ENCODE results near the gene VIT. TPM values are rescaled to one million over a fixed set of nuclear protein-coding genes. Genes with fewer than 3 reads are reported as not detected.

Gene VIT
- total RNA-seq, 2 experiments from 2014 or later = not detected

DNA sequence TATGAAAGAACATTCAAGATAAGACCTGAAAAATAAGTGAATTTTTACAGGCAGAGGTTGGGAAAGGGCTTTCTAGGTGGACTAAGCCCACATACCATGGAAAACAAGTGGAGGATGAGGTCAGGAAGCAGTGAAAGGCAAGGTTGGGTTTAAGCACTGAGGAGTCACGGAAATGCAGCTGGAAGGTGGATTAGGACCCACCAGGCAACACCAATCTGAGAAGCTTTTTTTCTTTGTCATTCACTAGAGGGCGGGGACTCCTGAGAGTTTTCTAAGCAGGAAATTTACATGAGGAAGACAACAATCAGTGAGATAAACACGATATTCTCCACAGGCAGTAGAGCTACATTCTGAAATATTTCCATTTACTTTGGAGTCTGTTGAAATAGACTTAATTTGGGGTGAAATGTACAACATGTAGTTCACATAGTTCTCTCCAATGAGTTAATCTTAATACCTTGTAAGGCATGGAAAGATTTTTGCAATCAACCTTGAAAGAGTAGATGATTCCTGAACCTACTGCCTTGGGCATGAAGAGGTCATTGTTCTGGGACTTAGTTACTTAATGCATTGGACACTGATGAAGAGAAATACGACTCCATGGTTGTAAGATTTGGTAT lies 40.7 kb downstream of the VIT start:
- Mint-ChIP-seq H3K4me3 (no peak overlapping the region), H3K36me3 (ENCODE audit: low read depth) (no peaks in the 10 kb centered on the region), H3K27ac (no peak overlapping the region), H3K4me1 (no peaks in the 10 kb centered on the region), H3K9me3 (no peaks in the 10 kb centered on the region), H3K27me3 (peaks cover 31% of the 10 kb centered on the region)
- DNase-seq = no peak
- ChIA-PET POLR2A (no interaction called here), CTCF (no interaction called here)

GRCh38 chr2:36740061-36740460 lies 43.6 kb downstream of the VIT start:
- peaks cover 50% of the 10 kb centered on the region for H3K27me3 Mint-ChIP-seq
- CTCF ChIA-PET = no interaction called here
- no peak for DNase-seq
- no peaks in the 10 kb centered on the region for H3K4me1 Mint-ChIP-seq
- no peaks in the 10 kb centered on the region for H3K9me3 Mint-ChIP-seq
- no peak overlapping the region for H3K4me3 Mint-ChIP-seq
- POLR2A ChIA-PET = no interaction called here
- no peaks in the 10 kb centered on the region for H3K36me3 Mint-ChIP-seq (ENCODE audit: low read depth)
- no peak overlapping the region for H3K27ac Mint-ChIP-seq

- ChIA-PET CTCF (no interaction called here), POLR2A (no interaction called here)
- H3K9me3 Mint-ChIP-seq = no peaks in the 10 kb centered on the region
- no peak overlapping the region for H3K4me3 Mint-ChIP-seq
- no peaks in the 10 kb centered on the region for H3K4me1 Mint-ChIP-seq
- no peak for DNase-seq
- no peaks in the 10 kb centered on the region for H3K36me3 Mint-ChIP-seq (ENCODE audit: low read depth)
- H3K27ac Mint-ChIP-seq = no peak overlapping the region
- peaks cover 57% of the 10 kb centered on the region for H3K27me3 Mint-ChIP-seq
Observed at GRCh38 chr2:36741188-36741837, 44.8 kb downstream of the VIT start.

- H3K27me3 Mint-ChIP-seq = peaks cover 62% of the 10 kb centered on the region
- H3K9me3 Mint-ChIP-seq = no peaks in the 10 kb centered on the region
- POLR2A ChIA-PET = no interaction called here
- H3K27ac Mint-ChIP-seq = no peak overlapping the region
- H3K36me3 Mint-ChIP-seq (ENCODE audit: low read depth) = no peaks in the 10 kb centered on the region
- DNase-seq = no peak
- CTCF ChIA-PET = no interaction called here
- H3K4me3 Mint-ChIP-seq = no peak overlapping the region
- H3K4me1 Mint-ChIP-seq = no peaks in the 10 kb centered on the region
Observed at GRCh38 chr2:36743954-36744353, 47.4 kb downstream of the VIT start.

GRCh38 chr2:36748166-36748565 lies 51.7 kb downstream of the VIT start:
- Mint-ChIP-seq H3K27ac (no peak overlapping the region), H3K27me3 (peaks cover 43% of the 10 kb centered on the region), H3K4me1 (no peaks in the 10 kb centered on the region), H3K4me3 (no peak overlapping the region), H3K9me3 (no peaks in the 10 kb centered on the region), H3K36me3 (ENCODE audit: low read depth) (no peaks in the 10 kb centered on the region)
- POLR2A ChIA-PET = no interaction called here
- CTCF ChIA-PET = no interaction called here
- DNase-seq = no peak

GRCh38 chr2:36750101-36750500 lies 53.6 kb downstream of the VIT start:
- Mint-ChIP-seq H3K9me3 (no peaks in the 10 kb centered on the region), H3K4me3 (no peak overlapping the region), H3K27ac (no peak overlapping the region), H3K4me1 (no peaks in the 10 kb centered on the region), H3K36me3 (ENCODE audit: low read depth) (no peaks in the 10 kb centered on the region), H3K27me3 (peaks cover 34% of the 10 kb centered on the region)
- DNase-seq = no peak
- CTCF ChIA-PET = no interaction called here
- POLR2A ChIA-PET = no interaction called here

DNA sequence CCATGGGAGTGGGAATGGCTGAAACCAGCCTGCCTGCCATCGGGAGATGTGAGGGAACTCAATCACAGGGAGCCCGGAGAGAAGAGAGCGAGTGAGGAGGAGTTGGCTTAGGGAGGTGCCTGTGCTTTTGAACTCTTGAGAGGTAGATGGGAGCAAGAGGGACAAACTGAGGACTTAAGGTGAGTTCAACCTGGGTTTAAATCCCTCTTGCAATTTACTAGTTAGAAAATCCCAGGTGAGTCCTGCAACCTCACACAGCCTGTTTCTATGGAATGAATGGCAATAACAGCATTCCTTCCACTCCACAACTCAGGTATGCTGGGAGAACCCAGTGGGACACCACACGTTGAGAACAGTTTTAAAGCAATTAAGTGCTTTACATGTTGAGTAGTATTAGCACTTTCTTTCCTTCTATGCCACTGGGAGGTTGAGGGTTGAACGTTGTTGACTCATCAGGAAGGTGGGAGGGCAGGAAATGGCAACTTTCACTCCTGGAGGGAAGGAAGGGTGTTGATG lies 57.3 kb downstream of the VIT start:
- CTCF ChIA-PET = no interaction called here
- Mint-ChIP-seq H3K27me3 (peaks cover 14% of the 10 kb centered on the region), H3K9me3 (no peaks in the 10 kb centered on the region), H3K27ac (no peak overlapping the region), H3K4me1 (no peaks in the 10 kb centered on the region), H3K4me3 (no peak overlapping the region), H3K36me3 (ENCODE audit: low read depth) (no peaks in the 10 kb centered on the region)
- POLR2A ChIA-PET = no interaction called here
- DNase-seq = no peak

- Mint-ChIP-seq H3K36me3 (ENCODE audit: low read depth) (no peaks in the 10 kb centered on the region), H3K9me3 (no peaks in the 10 kb centered on the region), H3K4me1 (no peaks in the 10 kb centered on the region), H3K4me3 (no peak overlapping the region), H3K27me3 (peaks cover 12% of the 10 kb centered on the region), H3K27ac (no peak overlapping the region)
- ChIA-PET POLR2A (no interaction called here), CTCF (no interaction called here)
- DNase-seq = no peak
Observed at GRCh38 chr2:36754578-36754977, 58.1 kb downstream of the VIT start.

DNA sequence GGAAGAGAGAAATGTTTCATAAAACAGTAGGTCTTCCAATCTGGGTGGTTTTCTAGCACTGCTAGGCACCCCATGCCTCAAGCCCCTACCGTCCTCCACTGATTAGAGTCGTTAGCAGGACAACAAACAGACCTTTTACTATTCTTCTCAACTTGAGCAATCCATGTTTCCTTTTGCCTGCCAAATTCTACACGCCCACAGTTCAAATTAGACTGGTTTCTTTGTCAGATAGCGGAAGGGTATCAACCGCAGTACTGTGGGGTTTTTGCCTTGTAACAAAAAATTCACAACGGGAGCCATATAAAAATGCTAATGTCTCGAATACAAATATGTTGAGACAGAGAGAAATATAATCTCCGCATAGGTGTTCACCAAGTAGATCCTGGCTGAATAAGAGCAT lies 59.9 kb downstream of the VIT start:
- peaks cover 12% of the 10 kb centered on the region for H3K27me3 Mint-ChIP-seq

GRCh38 chr2:36762764-36763490 lies 66.4 kb downstream of the VIT start:
- Mint-ChIP-seq H3K4me3 (no peak overlapping the region), H3K36me3 (ENCODE audit: low read depth) (no peaks in the 10 kb centered on the region), H3K4me1 (no peaks in the 10 kb centered on the region), H3K27me3 (peaks cover 5% of the 10 kb centered on the region), H3K27ac (no peak overlapping the region), H3K9me3 (no peaks in the 10 kb centered on the region)
- DNase-seq = no peak
- POLR2A ChIA-PET = no interaction called here
- CTCF ChIA-PET = no interaction called here

More for the DNA sequence above, 59.9 kb downstream of the VIT start:
- no peak overlapping the region for H3K4me3 Mint-ChIP-seq
- H3K4me1 Mint-ChIP-seq = no peaks in the 10 kb centered on the region
- DNase-seq = no peak
- no peak overlapping the region for H3K27ac Mint-ChIP-seq
- ChIA-PET POLR2A (no interaction called here), CTCF (no interaction called here)
- H3K36me3 Mint-ChIP-seq (ENCODE audit: low read depth) = no peaks in the 10 kb centered on the region
- no peaks in the 10 kb centered on the region for H3K9me3 Mint-ChIP-seq

DNA sequence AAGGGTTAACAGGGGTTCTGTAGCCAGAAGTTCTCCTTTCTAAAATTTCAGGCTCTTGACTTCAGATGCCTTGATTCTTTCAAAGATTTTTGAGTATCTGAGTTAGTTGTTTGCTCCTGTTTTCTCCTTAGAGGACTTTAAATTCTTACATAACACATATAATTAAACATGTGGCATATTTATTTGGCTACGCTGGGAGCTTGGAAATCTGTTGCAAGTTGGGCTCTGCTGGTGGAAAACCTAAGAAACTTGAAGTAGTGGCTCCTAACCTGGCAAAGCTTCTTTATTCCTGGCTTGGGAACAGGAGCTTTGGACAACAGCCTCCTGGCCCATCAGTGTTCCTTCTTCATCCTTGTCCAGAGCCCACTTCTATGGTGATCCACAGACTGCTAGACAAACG lies 72.6 kb downstream of the VIT start:
- Mint-ChIP-seq H3K9me3 (no peaks in the 10 kb centered on the region), H3K4me1 (no peaks in the 10 kb centered on the region), H3K27me3 (peaks cover 10% of the 10 kb centered on the region), H3K27ac (no peak overlapping the region), H3K4me3 (no peak overlapping the region), H3K36me3 (ENCODE audit: low read depth) (no peaks in the 10 kb centered on the region)
- DNase-seq = no peak
- POLR2A ChIA-PET = no interaction called here
- CTCF ChIA-PET = interaction anchor here (6.3 kb wide), 1 partner anchor 12 kb away, joined by 31 read pairs; no protein-coding TSS in a partner anchor

- H3K4me1 Mint-ChIP-seq = no peaks in the 10 kb centered on the region
- H3K36me3 Mint-ChIP-seq (ENCODE audit: low read depth) = no peaks in the 10 kb centered on the region
- DNase-seq = peak; percentile 43
- H3K27ac Mint-ChIP-seq = no peak overlapping the region
- H3K27me3 Mint-ChIP-seq = peaks cover 10% of the 10 kb centered on the region
- POLR2A ChIA-PET = interaction anchor here (1.2 kb wide), 1 partner anchor 8 kb away, joined by 5 read pairs; no protein-coding TSS in a partner anchor
- H3K9me3 Mint-ChIP-seq = no peaks in the 10 kb centered on the region
- CTCF ChIA-PET = interaction anchor here (0.6 to 6.3 kb wide), 3 partner anchors 10 to 288 kb away, joined by 3 to 31 read pairs (median 3); no protein-coding TSS in a partner anchor
- H3K4me3 Mint-ChIP-seq = no peak overlapping the region
Observed at GRCh38 chr2:36770542-36771287, 74.2 kb downstream of the VIT start.

- no peak for DNase-seq
- Mint-ChIP-seq H3K27ac (no peak overlapping the region), H3K4me1 (no peaks in the 10 kb centered on the region), H3K4me3 (no peak overlapping the region), H3K9me3 (no peaks in the 10 kb centered on the region), H3K36me3 (ENCODE audit: low read depth) (no peaks in the 10 kb centered on the region), H3K27me3 (peaks cover 10% of the 10 kb centered on the region)
- CTCF ChIA-PET = interaction anchor here (1.1 to 6.3 kb wide), 2 partner anchors 9 to 287 kb away, joined by 3 to 31 read pairs; no protein-coding TSS in a partner anchor
- POLR2A ChIA-PET = no interaction called here
Observed at GRCh38 chr2:36771671-36772070, 75.2 kb downstream of the VIT start.
